ENCODE results near the gene CCDC78.
A peak's percentile ranks its signal among the peaks of the same experiment; 100 is the strongest.

CCDC78 gene

GRCh38 chr16:726438-727290 is at the start of gene CCDC78, which contains the start of gene HAGHL:
Gene CCDC78, minus strand, starts transcription at chr16:726443. Its CDS starts 76 bp downstream, at chr16:726367.
Gene HAGHL, plus strand, starts transcription at chr16:727106. Its CDS starts 404 bp downstream, at chr16:727510.
- TF ChIP-seq CTCF (IDR thresholded peaks at IDR 0.05; ENCODE audit: low read depth, low read length), result no peak
- peak in 1 of 2 donors; percentile 63 for DNase-seq (ENCODE audit: low read depth in 2 of 2)
- H3K4me3 ChIP-seq (replicated peaks in 1 of 2; ENCODE audit: low read depth in 2 of 2, low read length in 2 of 2), result peak within 1 kb of the TSS; percentile 63 to 81

- DNase-seq (ENCODE audit: low read depth in 2 of 2), result no peak
- H3K4me3 ChIP-seq (replicated peaks in 1 of 2; ENCODE audit: low read depth in 2 of 2, low read length in 2 of 2), result no peak overlapping the region
- TF ChIP-seq CTCF (IDR thresholded peaks at IDR 0.05; ENCODE audit: low read depth, low read length), result no peak
Observed at GRCh38 chr16:775236-775796, 49.1 kb upstream of the CCDC78 start.

- H3K4me3 ChIP-seq (replicated peaks in 1 of 2; ENCODE audit: low read depth in 2 of 2, low read length in 2 of 2), result no peak overlapping the region
- no peak for TF ChIP-seq CTCF (IDR thresholded peaks at IDR 0.05; ENCODE audit: low read depth, low read length)
- DNase-seq (ENCODE audit: low read depth in 2 of 2), result no peak
Observed at GRCh38 chr16:774086-775001, 48.1 kb upstream of the CCDC78 start.

GRCh38 chr16:772959-773358 is 46.7 kb upstream of the CCDC78 start:
- no peak for TF ChIP-seq CTCF (IDR thresholded peaks at IDR 0.05; ENCODE audit: low read depth, low read length)
- H3K4me3 ChIP-seq (replicated peaks in 1 of 2; ENCODE audit: low read depth in 2 of 2, low read length in 2 of 2), result no peak overlapping the region
- DNase-seq (ENCODE audit: low read depth in 2 of 2), result no peak

GRCh38 chr16:770411-770810 is 44.2 kb upstream of the CCDC78 start:
- no peak overlapping the region for H3K4me3 ChIP-seq (replicated peaks in 1 of 2; ENCODE audit: low read depth in 2 of 2, low read length in 2 of 2)
- no peak for DNase-seq (ENCODE audit: low read depth in 2 of 2)
- no peak for TF ChIP-seq CTCF (IDR thresholded peaks at IDR 0.05; ENCODE audit: low read depth, low read length)

GRCh38 chr16:769934-770333 is 43.7 kb upstream of the CCDC78 start:
- DNase-seq (ENCODE audit: low read depth in 2 of 2), result no peak
- no peak overlapping the region for H3K4me3 ChIP-seq (replicated peaks in 1 of 2; ENCODE audit: low read depth in 2 of 2, low read length in 2 of 2)
- no peak for TF ChIP-seq CTCF (IDR thresholded peaks at IDR 0.05; ENCODE audit: low read depth, low read length)
